Liver (tissue), 9 donors: Measurements from ENCODE around the gene ADAMTS20. TPM values are rescaled to one million over a fixed set of nuclear protein-coding genes. Genes with fewer than 3 reads are reported as not detected.

ENCODE experiments used
- DNase-seq: peaks from one replicate; pipeline ENCODE4 v3.0.0-alpha.2; 2017; ENCODE audit warnings: low spot score
- H3K27ac ChIP-seq, 2 donors: one replicate each; pipeline ENCODE4 v1.7.0; 2013; ENCODE audit warnings: inconsistent platforms in 2 of 2, low read length in 2 of 2, control low read depth in 1 of 2, low read depth in 1 of 2, mild to moderate bottlenecking in 1 of 2
- H3K27me3 ChIP-seq, 4 donors: one replicate each; pipeline versions ENCODE4 v1.6.1 to v1.7.0; 2013; ENCODE audit warnings: low read length in 3 of 4, inconsistent platforms in 1 of 4, mild to moderate bottlenecking in 1 of 4, moderate library complexity in 1 of 4; ENCODE audit not compliant: control insufficient read depth in 4 of 4, insufficient read depth in 4 of 4
- H3K36me3 ChIP-seq, 4 donors: one replicate each; pipeline versions ENCODE4 v1.6.1 to v1.7.0; 2013; ENCODE audit warnings: low read length in 3 of 4, mild to moderate bottlenecking in 3 of 4, low read depth in 1 of 4, moderate library complexity in 1 of 4; ENCODE audit not compliant: control insufficient read depth in 4 of 4, insufficient read depth in 3 of 4
- H3K4me1 ChIP-seq, 4 donors: one replicate each; pipeline versions ENCODE4 v1.6.1 to v1.7.0; 2013; ENCODE audit warnings: low read length in 3 of 4, mild to moderate bottlenecking in 3 of 4, moderate library complexity in 1 of 4; ENCODE audit not compliant: control insufficient read depth in 4 of 4, insufficient read depth in 4 of 4
- H3K4me3 ChIP-seq, 3 donors: one replicate each; pipeline versions ENCODE4 v1.6.1 to v1.7.0; 2013; ENCODE audit warnings: low read length in 3 of 3, control low read depth in 1 of 3, low read depth in 1 of 3, mild to moderate bottlenecking in 1 of 3
- H3K9ac ChIP-seq, 2 donors: one replicate each; pipeline ENCODE4 v1.7.0; 2013; ENCODE audit warnings: low read length in 2 of 2, mild to moderate bottlenecking in 2 of 2, moderate library complexity in 2 of 2, control low read depth in 1 of 2, low read depth in 1 of 2
- H3K9me3 ChIP-seq, 4 donors: one replicate each; pipeline versions ENCODE4 v1.6.1 to v1.7.0; 2013; ENCODE audit warnings: low read length in 3 of 4; ENCODE audit not compliant: control insufficient read depth in 4 of 4
- FOXA1 ChIP-seq: IDR thresholded peaks from 2 replicates; pipeline ENCODE4 v1.6.1; 2016; ENCODE audit warnings: antibody characterized with exemption
- GABPA ChIP-seq, 2 donors: IDR thresholded peaks in 1 of 2; conservative IDR thresholded peaks in 1 of 2; 2 replicates each; pipeline ENCODE4 v1.6.1; 2016; ENCODE audit warnings: antibody characterized with exemption in 2 of 2, mild to moderate bottlenecking in 1 of 2, moderate library complexity in 1 of 2
- HNF4A ChIP-seq, 2 donors: conservative IDR thresholded peaks; 2 replicates each; pipeline ENCODE4 v1.6.1; 2016; ENCODE audit warnings: antibody characterized with exemption in 2 of 2, mild to moderate bottlenecking in 2 of 2
- JUND ChIP-seq, 2 donors: IDR thresholded peaks; 2 replicates each; pipeline ENCODE4 v1.6.1; 2016; ENCODE audit warnings: antibody characterized with exemption in 2 of 2
- SP1 ChIP-seq: IDR thresholded peaks from 2 replicates; pipeline ENCODE4 v1.6.1; 2018; ENCODE audit warnings: antibody characterized with exemption, mild to moderate bottlenecking
- WGBS: extraction: QIAGEN DNeasy Blood & Tissue Kit; methylation state at CpG from one replicate; pipeline ENCODE4 v1.1.7; 2013; 5-methylcytosine and 5-hydroxymethylcytosine counted together
- polyA plus RNA-seq, 2 donors: library from polyadenylated mRNA; stranded (reverse) in 1 of 2; unstranded in 1 of 2; fragments of 200-250 nt in 1 of 2; fragments of >200 nt in 1 of 2; fragmentation: Nextera tagmentation in 1 of 2; extraction: Ambion mirVana in 1 of 2; gene quantifications; one replicate each; pipeline versions ENCODE4 v1.2.1 to v1.2.3, GENCODE V29; 2013 to 2015
- total RNA-seq, 2 donors: library from RNA; depleted of rRNA; stranded (reverse); fragments of >200 nt; gene quantifications; one replicate each; pipeline ENCODE4 v1.2.3, GENCODE V29; 2014
- TF ChIP-seq, protein P1 (sequence below): fragments of 150-350 bp; IDR thresholded peaks from 2 replicates; pipeline ENCODE4 v1.5.1; 2017; ENCODE audit warnings: improper control_type of control experiment, low read depth, low read length; ENCODE audit not compliant: missing input control
- TF ChIP-seq, protein P2 (sequence below): IDR thresholded peaks from 2 replicates; pipeline ENCODE4 v1.6.1; 2016; ENCODE audit warnings: antibody characterized with exemption
- donor health status: healthy.
- donor health status: healthy.
- donor health status: healthy.
- donor health status: healthy.
- donor health status: healthy.

Gene ADAMTS20
- total and polyA plus RNA-seq, 4 donors = 0.05 TPM; not detected in 3

GRCh38 chr12:43306066-43306465, 245.9 kb downstream of the ADAMTS20 start:
- no peaks in the 10 kb centered on the region for H3K9me3 ChIP-seq
- DNase-seq = no peak
- no peaks in the 10 kb centered on the region for H3K36me3 ChIP-seq
- no peaks in the 10 kb centered on the region for H3K4me1 ChIP-seq
- TF ChIP-seq GABPA (IDR thresholded peaks at IDR 0.05 in 1 of 2, conservative IDR thresholded peaks at IDR 0.05 in 1 of 2) = no peak
- TF ChIP-seq FOXA1 = no peak
- TF ChIP-seq, protein P1, sequence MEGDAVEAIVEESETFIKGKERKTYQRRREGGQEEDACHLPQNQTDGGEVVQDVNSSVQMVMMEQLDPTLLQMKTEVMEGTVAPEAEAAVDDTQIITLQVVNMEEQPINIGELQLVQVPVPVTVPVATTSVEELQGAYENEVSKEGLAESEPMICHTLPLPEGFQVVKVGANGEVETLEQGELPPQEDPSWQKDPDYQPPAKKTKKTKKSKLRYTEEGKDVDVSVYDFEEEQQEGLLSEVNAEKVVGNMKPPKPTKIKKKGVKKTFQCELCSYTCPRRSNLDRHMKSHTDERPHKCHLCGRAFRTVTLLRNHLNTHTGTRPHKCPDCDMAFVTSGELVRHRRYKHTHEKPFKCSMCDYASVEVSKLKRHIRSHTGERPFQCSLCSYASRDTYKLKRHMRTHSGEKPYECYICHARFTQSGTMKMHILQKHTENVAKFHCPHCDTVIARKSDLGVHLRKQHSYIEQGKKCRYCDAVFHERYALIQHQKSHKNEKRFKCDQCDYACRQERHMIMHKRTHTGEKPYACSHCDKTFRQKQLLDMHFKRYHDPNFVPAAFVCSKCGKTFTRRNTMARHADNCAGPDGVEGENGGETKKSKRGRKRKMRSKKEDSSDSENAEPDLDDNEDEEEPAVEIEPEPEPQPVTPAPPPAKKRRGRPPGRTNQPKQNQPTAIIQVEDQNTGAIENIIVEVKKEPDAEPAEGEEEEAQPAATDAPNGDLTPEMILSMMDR = no peak
- TF ChIP-seq, protein P2, sequence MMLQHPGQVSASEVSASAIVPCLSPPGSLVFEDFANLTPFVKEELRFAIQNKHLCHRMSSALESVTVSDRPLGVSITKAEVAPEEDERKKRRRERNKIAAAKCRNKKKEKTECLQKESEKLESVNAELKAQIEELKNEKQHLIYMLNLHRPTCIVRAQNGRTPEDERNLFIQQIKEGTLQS = no peak
- H3K27me3 ChIP-seq = no peaks in the 10 kb centered on the region
- H3K27ac ChIP-seq = no peak overlapping the region
- H3K9ac ChIP-seq = no peak overlapping the region
- no peak overlapping the region for H3K4me3 ChIP-seq
- 74% methylated on average over 3 of the region's 3 CpGs for WGBS

- Histone ChIP-seq H3K4me3 (no peak overlapping the region), H3K4me1 (no peaks in the 10 kb centered on the region), H3K27me3 (no peaks in the 10 kb centered on the region), H3K9me3 (no peaks in the 10 kb centered on the region), H3K9ac (no peak overlapping the region), H3K27ac (no peak overlapping the region), H3K36me3 (no peaks in the 10 kb centered on the region)
- WGBS = 63% methylated on average over 2 of the region's 2 CpGs
- DNase-seq = no peak
- no peak for TF ChIP-seq SP1
- no peak for TF ChIP-seq HNF4A (conservative IDR thresholded peaks at IDR 0.05)
- no peak for TF ChIP-seq JUND (IDR thresholded peaks at IDR 0.05)
Observed at GRCh38 chr12:43305065-43305464, 246.9 kb downstream of the ADAMTS20 start.

Other genes with a start within 250 kb of the ADAMTS20 start
- 1 to 10 TPM; 6.8 to 9.2 TPM for gene PUS7L, start 206.6 kb upstream of the ADAMTS20 start, total RNA-seq
- gene PUS7L, start 206.6 kb upstream of the ADAMTS20 start, polyA plus RNA-seq = 1 to 10 TPM; 1.7 to 7.7 TPM
- 10 to 100 TPM in 1 of 2 donors, 1 to 10 TPM in 1; 9.1 to 19.1 TPM for gene IRAK4, start 206.7 kb upstream of the ADAMTS20 start, total RNA-seq
- 1 to 10 TPM; 5.0 to 6.2 TPM for gene IRAK4, start 206.7 kb upstream of the ADAMTS20 start, polyA plus RNA-seq